ENCODE measurements around the gene ETFB.

ETFB gene

DNA sequence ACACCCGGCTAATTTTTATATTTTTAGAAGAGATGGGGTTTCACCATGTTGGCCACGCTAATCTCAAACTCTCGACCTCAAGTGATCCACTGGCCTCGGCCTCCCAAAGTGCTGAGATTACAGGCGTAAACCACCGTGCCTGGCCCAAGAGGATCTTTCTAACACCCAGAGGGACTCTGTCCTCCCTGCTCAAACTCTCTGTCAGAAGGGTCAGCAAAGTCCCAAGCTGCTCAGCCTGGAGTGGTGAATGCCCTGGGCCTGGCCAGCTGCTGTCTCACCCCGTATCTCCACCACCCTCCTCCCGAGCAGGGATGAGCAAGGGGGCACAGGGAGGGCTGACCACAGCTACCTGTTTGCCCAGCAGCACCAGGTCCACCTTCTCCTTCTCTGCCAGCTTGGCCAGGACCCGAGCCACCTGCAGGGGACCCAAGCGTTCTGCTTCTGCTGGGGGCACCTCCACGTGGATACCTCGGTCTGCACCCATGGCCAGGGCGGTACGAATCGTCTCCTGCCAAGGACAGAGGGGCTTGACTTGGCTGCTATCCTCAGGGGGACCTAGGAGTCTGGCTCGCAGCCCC, 13.3 kb downstream of the ETFB start:
- no peak for DNase-seq (ENCODE audit: low spot score)
- TF ChIP-seq, protein P1, sequence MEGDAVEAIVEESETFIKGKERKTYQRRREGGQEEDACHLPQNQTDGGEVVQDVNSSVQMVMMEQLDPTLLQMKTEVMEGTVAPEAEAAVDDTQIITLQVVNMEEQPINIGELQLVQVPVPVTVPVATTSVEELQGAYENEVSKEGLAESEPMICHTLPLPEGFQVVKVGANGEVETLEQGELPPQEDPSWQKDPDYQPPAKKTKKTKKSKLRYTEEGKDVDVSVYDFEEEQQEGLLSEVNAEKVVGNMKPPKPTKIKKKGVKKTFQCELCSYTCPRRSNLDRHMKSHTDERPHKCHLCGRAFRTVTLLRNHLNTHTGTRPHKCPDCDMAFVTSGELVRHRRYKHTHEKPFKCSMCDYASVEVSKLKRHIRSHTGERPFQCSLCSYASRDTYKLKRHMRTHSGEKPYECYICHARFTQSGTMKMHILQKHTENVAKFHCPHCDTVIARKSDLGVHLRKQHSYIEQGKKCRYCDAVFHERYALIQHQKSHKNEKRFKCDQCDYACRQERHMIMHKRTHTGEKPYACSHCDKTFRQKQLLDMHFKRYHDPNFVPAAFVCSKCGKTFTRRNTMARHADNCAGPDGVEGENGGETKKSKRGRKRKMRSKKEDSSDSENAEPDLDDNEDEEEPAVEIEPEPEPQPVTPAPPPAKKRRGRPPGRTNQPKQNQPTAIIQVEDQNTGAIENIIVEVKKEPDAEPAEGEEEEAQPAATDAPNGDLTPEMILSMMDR (IDR thresholded peaks at IDR 0.05; ENCODE audit: borderline replicate concordance, control extremely low read depth, extremely low read depth, insufficient read depth, missing control alignments): no peak
- in situ Hi-C loops (cut with MboI; ENCODE audit: low sequenced_read_pairs, unreplicated experiment): no loop called here

DNA sequence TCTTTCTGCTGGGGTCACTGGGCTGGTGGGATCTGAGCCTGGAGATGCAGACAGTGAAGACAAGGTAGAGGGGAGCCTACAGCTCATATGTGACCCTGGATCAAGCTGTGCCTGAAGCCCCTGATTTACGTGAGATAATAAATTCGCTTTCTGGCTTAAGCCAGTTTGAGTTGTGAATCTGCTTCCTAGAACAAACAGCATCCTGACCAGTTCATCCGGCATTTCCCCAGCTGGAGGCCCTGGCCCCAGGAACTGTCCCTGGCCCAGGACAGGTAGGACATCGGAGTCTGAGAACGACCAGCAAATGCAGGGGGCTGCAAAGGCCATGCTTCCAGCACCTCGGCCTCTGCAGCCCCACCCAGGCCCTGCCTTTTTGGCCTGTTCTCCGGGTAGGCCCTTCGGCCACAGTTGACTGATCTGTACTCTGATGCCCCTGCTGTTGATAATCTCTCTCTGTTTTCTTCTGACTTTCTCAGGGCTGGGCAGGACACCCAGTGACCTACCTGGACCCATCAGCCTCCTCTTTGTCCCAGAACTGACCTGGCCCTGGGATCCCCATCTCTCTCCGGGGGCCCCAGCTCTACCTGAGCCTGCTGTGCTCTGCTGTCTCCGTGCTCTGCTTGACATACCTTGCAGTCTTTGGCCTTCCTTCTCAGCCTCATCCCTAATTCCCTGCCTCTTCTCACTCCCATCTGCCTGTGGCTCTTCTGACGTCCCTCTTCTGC, 14.8 kb downstream of the ETFB start:
- in situ Hi-C loops (cut with MboI; ENCODE audit: low sequenced_read_pairs, unreplicated experiment): no loop called here
- no peak for DNase-seq (ENCODE audit: low spot score)
- TF ChIP-seq, protein P1 (IDR thresholded peaks at IDR 0.05; ENCODE audit: borderline replicate concordance, control extremely low read depth, extremely low read depth, insufficient read depth, missing control alignments): no peak

DNA sequence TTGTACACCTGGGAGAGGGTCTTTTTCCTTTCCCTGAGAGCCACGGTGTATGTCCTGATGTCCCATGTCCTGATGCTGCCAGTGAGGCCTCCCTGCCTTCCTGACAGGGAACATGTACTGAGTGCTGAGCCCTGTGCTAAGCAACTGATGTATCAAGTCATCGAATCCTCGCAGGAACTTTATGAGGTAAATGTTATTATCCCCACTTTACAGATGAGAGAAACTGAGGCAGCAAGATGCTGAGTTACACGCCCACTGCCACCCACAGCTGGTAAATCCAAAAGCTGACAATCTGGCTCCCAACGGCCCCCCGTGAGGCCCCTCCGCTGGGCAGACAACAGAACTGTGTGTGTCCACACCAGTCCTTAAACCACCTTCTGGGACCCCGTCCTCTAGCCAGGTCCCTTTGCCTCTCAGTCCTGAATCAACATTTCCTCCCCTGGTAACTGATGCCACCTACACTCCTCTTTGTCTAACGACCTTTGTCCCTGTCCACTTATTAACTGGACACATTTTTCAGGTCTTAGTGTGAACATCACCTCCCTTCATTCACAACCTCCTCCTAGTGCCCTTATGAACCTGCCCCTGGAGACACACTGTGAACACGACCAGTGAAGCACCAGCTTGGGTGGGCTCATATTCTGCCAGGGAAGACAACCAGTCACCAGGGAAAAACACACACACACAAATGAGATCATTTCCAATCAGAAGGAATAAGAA, 18.8 kb downstream of the ETFB start:
- TF ChIP-seq, protein P1 (IDR thresholded peaks at IDR 0.05; ENCODE audit: borderline replicate concordance, control extremely low read depth, extremely low read depth, insufficient read depth, missing control alignments): no peak
- in situ Hi-C loops (cut with MboI; ENCODE audit: low sequenced_read_pairs, unreplicated experiment): loop anchor here (25.0 kb wide), 1 partner anchor 315 kb away; no protein-coding TSS in a partner anchor
- DNase-seq (ENCODE audit: low spot score): no peak

DNA sequence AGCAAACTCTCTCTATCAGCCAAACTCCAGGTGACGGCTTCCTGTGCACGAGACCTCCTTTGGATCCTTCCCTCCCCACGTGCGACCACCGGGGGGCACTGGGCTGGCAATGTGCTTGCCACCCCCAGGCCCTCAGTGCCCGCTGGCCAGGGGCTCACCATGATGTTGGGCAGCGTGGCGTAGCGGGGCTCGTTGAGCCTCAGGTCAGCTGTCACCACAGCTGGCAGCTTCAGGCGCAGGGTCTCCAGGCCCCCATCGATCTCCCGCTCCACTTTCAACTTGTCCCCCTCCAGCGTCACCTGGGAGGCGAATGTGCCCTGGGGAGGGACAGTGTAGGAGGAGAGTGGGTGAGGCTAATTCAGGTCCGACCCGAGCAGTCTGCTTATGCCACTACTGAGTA, 19.4 kb downstream of the ETFB start:
- in situ Hi-C loops (cut with MboI; ENCODE audit: low sequenced_read_pairs, unreplicated experiment): loop anchor here (25.0 kb wide), 1 partner anchor 316 kb away; no protein-coding TSS in a partner anchor
- no peak for DNase-seq (ENCODE audit: low spot score)
- TF ChIP-seq, protein P1 (IDR thresholded peaks at IDR 0.05; ENCODE audit: borderline replicate concordance, control extremely low read depth, extremely low read depth, insufficient read depth, missing control alignments): no peak

DNA sequence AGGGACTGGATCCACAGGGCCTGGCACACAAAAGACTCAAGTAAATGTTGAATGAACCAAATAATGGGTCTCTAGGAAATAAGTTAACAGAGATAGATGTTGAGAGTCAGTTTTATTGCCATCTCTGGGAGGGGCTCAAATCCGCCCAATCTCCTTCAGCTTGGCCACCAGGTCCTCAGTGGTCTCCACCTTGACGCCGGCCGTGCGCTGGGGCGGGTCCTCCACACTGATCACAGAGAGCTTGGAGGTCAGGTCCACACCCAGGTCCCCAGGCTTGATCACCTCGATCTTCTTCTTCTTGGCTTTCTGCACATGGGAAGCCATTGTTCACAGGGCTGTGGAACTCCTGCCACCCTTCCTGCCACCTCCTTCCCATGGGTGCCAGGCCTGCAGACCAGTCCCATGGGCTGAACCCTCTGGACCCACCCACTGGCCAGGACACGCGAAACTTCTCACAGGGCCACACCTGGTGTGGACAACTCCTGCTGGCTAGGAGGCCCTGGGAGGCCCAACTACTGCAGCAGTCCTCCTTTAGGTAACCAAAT, 21.0 kb downstream of the ETFB start:
- no peak for DNase-seq (ENCODE audit: low spot score)
- in situ Hi-C loops (cut with MboI; ENCODE audit: low sequenced_read_pairs, unreplicated experiment): loop anchor here (25.0 kb wide), 1 partner anchor 317 kb away; no protein-coding TSS in a partner anchor
- TF ChIP-seq, protein P1 (IDR thresholded peaks at IDR 0.05; ENCODE audit: borderline replicate concordance, control extremely low read depth, extremely low read depth, insufficient read depth, missing control alignments): no peak
